Measurements from ENCODE around the gene SEC14L2. TPM values are rescaled to one million over a fixed set of nuclear protein-coding genes. Genes with fewer than 3 reads are reported as not detected.
A peak's percentile ranks its signal among the peaks of the same experiment; 100 is the strongest.

Gene SEC14L2
- 7.3 TPM for polyA plus RNA-seq (2012; ENCODE audit: insufficient read depth, insufficient read length)

DNA sequence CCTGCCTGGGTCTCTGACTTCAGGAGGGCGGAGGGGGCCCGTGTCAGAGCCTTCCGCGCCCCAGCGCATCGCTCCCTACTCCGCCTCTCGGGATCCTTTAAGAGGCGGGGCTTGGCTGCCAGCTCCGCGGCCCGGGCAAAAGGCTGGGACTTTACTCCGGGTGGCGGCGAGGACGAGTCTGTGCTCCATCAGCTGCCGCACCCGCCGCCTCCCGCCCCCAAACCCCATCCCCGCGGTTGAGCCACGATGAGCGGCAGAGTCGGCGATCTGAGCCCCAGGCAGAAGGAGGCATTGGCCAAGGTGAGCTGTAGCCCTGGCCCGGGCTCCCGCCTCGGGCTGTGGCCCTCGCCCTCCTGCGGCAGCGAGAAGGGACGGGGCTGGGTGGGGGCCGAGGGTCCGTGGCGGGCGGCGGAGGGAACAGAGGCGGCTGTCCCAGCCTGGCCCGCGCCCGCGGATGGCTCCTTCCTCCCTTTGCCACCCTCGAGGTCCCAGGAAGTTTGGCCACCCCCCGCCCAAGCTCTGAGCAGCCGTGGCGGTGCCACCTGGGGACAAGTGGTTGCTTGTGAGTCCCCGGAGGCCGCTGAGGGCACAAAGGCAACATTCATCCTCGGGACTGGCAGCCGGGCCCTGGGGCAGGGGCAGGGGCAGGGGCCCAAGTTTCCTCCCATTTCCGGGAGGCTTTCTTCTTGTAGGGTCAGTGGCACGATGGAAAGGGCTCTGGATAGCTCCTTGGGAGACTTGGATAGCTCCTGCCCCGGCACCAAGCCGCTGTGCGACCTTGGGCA is at the start of gene SEC14L2:
SEC14L2 (plus strand) TSS at position 148 of the 785 bp plus-strand sequence; CDS start at position 247, 99 bp downstream.
- H3K4me3 ChIP-seq (ENCODE audit: low read length): peak within 1 kb of the TSS; percentile 67
- DNase-seq (ENCODE audit: low read depth, low spot score): peak; percentile 46

DNA sequence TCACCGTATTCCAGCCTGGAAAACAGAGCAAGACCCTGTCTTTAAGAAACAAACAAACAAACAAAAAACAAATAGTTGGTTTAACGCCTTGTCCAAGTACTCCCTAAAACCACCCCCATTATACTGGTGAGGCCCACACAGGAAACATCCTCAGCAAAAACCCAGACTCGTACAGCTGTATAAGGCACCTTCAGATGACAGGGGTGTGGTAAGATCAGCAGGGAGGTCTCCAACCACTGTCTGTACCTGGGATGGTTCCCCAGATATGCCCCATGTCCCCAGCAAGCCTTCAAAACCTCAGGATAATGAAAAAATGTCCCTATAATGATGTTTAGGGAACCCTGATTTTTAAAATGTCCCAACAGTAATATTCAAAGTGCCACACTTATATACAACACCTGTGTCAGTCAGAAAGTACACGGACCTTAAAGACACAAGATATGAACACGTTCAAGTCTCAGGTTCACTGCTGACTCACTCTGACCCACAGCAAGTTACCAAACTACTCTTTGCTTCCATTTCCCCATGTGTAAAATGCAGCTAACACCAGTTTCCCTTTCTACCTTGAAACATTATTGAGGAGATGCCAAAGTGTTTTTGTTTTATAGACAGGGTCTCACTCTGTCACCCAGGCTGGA is 49.4 kb upstream of the SEC14L2 start:
- no peak for DNase-seq (ENCODE audit: low read depth, low spot score)
- H3K4me3 ChIP-seq (ENCODE audit: low read length): no peak overlapping the region

- DNase-seq (ENCODE audit: low read depth, low spot score): no peak
- H3K4me3 ChIP-seq (ENCODE audit: low read length): no peak overlapping the region
Measured at GRCh38 chr22:30348404-30348803, 48.4 kb upstream of the SEC14L2 start.

DNA sequence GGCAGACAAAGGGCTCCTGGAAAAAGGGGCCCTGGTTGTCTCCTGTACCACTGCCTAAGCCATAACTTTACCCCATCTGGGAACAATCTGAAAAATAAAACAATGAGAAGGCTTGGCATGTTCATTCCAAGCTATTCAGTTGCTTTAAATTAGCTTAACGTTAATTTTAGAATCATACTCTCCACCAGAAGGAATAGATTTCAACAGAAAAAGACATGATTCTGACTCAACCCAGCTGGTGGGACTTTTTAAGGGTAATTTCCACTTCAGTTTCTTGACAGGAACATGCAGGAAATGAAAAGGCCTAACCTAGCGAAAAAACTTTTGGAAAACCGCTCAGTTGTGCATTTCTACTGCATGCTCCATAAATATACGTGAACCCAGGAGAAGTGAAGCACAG is 48.0 kb upstream of the SEC14L2 start:
- DNase-seq (ENCODE audit: low read depth, low spot score): no peak

DNA sequence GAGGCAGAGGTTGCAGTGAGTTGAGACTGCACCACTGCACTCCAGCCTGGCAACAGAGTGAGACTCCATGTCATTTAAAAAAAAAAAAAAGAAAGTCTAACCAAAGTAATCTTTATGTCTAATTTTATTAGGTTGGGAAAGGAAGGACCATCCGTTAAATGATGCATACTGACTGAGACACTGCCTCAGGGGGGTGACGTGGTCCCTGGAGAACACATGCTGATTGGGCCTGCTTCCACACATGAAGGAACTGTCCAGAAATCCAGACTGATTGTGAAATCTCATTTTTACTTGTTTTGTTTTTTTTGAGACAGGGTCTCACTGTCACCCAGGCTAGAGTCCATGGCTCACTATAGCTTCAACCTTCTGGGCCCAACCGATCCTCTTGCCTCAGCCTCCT is 45.6 kb upstream of the SEC14L2 start:
- H3K4me3 ChIP-seq (ENCODE audit: low read length): no peak overlapping the region
- no peak for DNase-seq (ENCODE audit: low read depth, low spot score)

More for the DNA sequence above, 48.0 kb upstream of the SEC14L2 start:
- no peak overlapping the region for H3K4me3 ChIP-seq (ENCODE audit: low read length)

- no peak overlapping the region for H3K4me3 ChIP-seq (ENCODE audit: low read length)
- DNase-seq (ENCODE audit: low read depth, low spot score): no peak
Measured at GRCh38 chr22:30354644-30355043, 42.2 kb upstream of the SEC14L2 start.

- peak; percentile 62 for DNase-seq (ENCODE audit: low read depth, low spot score)
- H3K4me3 ChIP-seq (ENCODE audit: low read length): peak within 1 kb of the TSS; percentile 66
Measured at GRCh38 chr22:30356449-30357235, 40.2 kb upstream of the SEC14L2 start, which contains the start of the genes CCDC157 and SF3A1. Gene CCDC157 (plus strand): TSS chr22:30357007. CDS start chr22:30366001, 8,994 bp downstream. Gene SF3A1 (minus strand): TSS chr22:30356894. CDS start chr22:30356792, 102 bp downstream.

DNA sequence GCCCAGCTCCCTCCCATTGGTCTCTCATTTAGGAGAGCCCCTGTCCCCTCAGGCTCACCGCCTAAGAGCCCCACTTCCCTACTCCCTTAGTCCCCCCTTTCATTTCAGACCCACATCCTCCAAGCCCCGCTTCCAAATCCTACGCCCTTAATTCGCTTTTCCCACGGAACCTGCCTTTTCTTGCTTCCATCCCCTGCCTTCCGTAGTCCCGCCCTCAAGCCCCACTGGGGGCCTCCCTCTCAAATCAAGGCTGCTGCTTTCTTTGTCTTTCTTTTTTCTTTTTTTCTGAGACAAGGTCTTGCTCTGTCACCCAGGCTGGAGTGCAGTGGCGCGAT is 39.6 kb upstream of the SEC14L2 start:
- H3K4me3 ChIP-seq (ENCODE audit: low read length): peak overlapping the region; percentile 66
- DNase-seq (ENCODE audit: low read depth, low spot score): peak; percentile 11

- no peak for DNase-seq (ENCODE audit: low read depth, low spot score)
- H3K4me3 ChIP-seq (ENCODE audit: low read length): no peak overlapping the region
Measured at GRCh38 chr22:30357650-30358215, 39.1 kb upstream of the SEC14L2 start.

DNA sequence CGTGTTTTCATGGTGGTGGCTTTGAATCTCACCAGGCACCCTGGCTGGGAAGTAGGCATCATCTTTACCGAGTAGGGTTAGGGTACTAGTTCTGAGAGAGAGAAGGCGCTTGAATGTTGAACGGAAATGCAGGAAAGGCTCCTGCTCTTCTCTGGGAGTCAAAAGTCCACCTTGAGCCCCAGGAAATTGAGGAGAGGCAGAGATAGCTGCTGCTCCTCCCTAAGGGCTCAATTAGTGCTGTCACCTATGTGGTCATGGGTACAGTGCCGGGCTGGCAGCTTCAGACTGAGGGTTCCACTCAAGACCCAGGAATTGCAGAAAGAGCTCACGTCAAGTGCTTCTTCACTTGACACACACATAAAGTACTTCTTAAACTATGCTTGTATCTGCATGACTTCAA is 38.3 kb upstream of the SEC14L2 start:
- DNase-seq (ENCODE audit: low read depth, low spot score): no peak
- H3K4me3 ChIP-seq (ENCODE audit: low read length): no peak overlapping the region

GRCh38 chr22:30361916-30362650 is 34.7 kb upstream of the SEC14L2 start:
- DNase-seq (ENCODE audit: low read depth, low spot score): peak; percentile 11
- no peak overlapping the region for H3K4me3 ChIP-seq (ENCODE audit: low read length)

GRCh38 chr22:30362651-30363281 is 34.1 kb upstream of the SEC14L2 start:
- DNase-seq (ENCODE audit: low read depth, low spot score): no peak
- no peak overlapping the region for H3K4me3 ChIP-seq (ENCODE audit: low read length)

DNA sequence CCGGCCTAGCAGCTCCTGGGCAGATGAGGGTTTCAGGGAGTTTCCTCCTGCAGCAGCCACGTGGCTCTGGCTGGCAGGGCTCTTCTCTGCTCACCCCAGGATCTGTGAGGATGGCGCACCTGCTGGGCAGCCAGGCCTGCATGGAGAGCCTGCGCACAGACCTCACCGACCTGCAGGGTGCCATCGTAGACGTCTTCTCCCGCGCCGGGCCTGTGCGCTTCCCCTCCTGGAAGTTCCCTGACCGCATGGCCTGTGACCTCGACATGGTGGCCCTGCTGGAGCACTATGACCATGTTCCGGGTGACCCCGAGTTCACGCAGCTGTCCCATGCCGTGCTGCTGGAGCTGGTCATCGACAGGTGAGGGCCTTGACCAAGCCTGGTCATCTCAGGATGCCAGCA is 30.9 kb upstream of the SEC14L2 start:
- no peak overlapping the region for H3K4me3 ChIP-seq (ENCODE audit: low read length)
- no peak for DNase-seq (ENCODE audit: low read depth, low spot score)

GRCh38 chr22:30368420-30368819 is 28.4 kb upstream of the SEC14L2 start:
- H3K4me3 ChIP-seq (ENCODE audit: low read length): no peak overlapping the region
- DNase-seq (ENCODE audit: low read depth, low spot score): no peak

DNA sequence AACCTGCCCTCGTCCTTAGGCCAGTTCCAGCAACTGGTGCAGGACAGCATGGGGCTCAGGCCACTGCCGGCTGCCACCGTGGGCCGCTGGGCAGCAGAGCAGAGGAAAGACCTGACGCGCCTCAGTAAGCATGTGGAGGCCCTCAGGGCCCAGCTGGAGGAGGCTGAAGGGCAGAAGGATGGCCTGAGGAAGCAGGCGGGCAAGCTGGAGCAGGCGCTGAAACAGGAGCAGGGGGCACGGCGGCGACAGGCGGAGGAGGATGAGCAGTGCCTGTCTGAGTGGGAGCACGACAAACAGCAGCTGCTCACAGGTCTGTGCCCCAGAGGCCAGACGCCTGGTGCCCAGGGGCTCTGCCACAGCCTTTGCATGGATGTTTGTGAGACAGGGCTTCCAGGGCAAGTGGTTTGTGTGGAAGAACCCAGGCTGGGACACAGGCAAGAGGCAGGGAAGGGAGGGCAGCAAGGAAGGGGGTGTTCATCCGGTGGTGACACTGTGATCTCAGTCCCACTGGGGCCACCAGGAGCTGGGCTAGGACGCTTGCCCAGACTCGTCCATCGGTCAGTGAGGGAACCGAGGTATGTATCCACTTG is 26.1 kb upstream of the SEC14L2 start:
- no peak for DNase-seq (ENCODE audit: low read depth, low spot score)
- no peak overlapping the region for H3K4me3 ChIP-seq (ENCODE audit: low read length)

DNA sequence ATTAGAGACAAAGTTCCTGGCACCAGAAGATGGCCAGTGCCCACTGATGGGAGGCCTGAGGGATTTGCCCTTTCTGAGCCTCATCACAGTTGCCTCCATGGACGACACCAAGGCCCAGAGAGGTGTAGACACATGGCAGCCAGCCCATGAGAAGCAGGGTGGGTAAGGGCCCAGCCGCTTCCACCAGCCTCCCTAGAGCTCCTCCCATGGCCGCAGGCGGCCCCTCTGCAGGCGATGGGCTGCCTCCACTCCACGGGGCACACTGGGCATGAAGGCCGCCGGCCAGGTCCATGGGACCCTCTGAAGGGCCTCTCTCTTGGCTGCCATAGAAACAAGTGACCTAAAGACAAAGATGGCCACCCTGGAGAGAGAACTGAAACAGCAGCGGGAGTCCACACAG is 25.5 kb upstream of the SEC14L2 start:
- H3K4me3 ChIP-seq (ENCODE audit: low read length): no peak overlapping the region
- DNase-seq (ENCODE audit: low read depth, low spot score): no peak

DNA sequence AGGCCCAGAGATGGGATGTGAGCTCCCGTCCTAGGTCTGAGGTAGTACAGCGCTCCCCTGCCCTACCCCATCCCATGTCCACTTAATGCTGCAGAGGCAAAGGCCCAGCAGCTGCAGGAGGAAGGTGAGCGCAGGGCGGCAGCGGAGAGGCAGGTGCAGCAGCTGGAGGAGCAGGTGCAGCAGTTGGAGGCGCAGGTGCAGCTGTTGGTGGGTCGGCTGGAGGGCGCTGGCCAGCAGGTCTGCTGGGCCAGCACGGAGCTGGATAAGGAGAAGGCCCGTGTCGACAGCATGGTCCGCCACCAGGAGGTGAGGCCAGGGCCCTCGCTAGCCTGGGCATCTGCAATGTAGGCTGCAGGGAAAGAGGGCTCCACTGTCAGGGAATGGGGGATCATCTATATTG is 24.8 kb upstream of the SEC14L2 start:
- DNase-seq (ENCODE audit: low read depth, low spot score): no peak
- H3K4me3 ChIP-seq (ENCODE audit: low read length): no peak overlapping the region

DNA sequence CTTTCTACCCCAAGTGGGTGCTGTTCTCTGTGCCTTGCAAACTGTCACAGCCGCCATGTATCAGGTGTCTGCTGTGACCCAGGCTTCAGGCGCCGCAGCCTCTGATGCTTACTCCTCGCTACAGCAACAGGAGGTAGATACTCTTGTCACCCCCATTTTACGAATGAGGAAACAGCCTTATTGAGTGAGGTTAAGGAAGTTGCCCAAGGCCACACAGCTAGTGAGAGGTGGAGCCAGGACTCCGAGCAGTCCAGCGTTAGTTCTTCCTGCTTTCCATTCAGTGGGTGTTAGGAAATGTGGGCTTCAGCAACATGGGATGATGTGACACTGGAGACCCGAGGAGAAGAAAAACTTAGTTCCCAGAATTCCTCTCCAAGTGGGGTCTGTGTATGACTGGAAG is 23.9 kb upstream of the SEC14L2 start:
- no peak for DNase-seq (ENCODE audit: low read depth, low spot score)
- H3K4me3 ChIP-seq (ENCODE audit: low read length): no peak overlapping the region

All from Jurkat, Clone E6-1 (cell line).